Fibroblast of gingiva (primary cell): ENCODE data around the gene MPHOSPH10.
"Not testable (repeated sequence)": the region's sequence is repeated elsewhere in the genome, so short reads cannot be mapped to it uniquely, and the experiment has no call there.

ENCODE experiments used
- DNase-seq: peaks from one replicate; pipeline ENCODE4 v3.0.0-alpha.2; 2011; ENCODE audit warnings: low read depth

MPHOSPH10 gene

DNA sequence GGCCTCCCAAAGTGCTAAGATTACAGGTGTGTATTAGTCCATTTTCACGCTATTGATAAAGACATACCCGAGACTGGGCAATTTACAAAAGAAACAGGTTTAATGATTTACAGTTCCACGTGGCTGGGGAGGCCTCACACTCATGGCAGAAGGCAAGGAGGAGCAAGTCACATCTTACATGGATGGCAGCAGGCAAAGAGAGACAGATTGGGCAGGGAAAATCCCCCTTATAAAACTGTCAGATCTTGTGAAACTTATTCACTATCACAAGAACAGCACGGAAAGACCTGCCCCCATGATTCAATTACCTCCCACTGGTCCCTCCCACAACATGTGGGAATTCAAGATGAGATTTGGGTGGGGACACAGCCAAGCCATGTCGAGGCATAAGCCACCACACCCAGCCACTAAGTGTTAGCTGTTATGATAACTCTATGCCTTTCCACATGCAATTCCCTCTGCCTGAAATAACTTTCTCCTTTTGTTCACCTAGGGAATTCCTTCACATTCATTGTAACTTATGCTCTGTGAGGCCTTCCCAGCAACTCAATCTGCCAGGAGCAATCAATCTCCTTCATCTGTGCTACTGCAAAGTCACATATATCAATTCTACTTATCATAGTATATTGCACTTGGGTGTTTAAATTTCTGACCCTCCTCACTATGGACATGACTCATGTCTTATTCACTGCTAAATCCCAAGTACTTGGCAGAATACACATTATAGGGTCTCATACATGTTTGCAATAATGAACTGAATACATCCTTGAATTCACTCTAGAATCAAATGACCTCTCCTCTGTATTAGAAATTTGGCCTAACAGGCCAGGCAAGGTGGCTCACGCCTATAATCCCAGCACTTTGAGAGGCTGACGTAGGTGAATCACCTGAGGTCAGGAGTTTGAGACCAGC is 7.8 kb upstream of the MPHOSPH10 start:
- no peak for DNase-seq

DNA sequence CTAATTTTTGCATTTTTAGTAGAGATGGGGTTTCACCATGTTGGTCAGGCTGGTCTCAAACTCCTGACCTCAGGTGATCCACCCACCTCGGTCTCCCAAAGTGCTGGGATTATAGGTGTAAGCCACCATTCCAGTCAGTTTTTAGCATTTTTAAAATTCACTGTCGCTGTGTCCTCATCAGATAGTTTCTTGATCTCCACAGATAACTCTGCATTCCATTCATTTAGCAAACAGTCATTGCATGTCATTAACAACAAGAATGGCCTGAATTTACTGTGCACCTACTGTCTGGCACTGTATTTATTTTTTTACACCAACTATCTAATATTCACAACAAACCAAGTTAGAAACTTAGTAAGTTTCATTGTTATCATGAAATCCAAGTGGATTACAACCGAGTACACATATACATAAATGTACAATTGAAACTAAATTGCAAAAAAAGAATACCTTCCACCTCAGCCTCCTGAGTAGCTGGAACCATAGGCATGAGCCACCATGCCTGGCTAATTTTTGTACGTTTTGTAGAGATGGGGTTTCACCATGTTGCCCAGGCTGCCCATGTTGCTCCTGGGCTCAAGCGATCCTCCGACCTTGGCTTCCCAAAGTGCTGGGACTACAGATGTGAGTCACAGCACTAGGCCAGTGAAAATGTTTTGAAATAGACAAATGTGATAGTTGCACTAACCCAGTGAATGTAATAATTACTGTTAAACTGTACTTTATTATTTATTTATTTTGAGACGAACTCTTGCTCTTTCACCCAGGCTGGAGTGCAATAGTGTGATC is 4.7 kb upstream of the MPHOSPH10 start:
- no peak for DNase-seq

DNA sequence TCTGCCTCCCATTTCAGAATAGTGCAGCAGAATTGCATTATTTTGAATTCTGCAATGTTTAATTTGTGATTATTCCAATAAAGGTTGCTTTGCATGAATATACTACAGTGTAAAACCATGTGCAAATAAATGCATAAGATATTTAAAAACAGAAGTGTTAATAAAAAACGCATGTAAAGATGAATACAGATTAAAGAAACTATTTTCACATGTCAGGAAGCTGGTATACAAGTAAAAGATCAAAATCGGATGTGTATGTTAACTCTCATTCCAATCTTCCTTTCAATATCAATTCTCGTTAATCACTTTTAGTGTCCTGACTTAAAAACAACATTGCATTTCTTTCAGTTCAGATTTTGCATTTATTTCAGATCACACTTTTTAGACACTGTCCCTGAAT is 3.5 kb upstream of the MPHOSPH10 start:
- DNase-seq = no peak

DNA sequence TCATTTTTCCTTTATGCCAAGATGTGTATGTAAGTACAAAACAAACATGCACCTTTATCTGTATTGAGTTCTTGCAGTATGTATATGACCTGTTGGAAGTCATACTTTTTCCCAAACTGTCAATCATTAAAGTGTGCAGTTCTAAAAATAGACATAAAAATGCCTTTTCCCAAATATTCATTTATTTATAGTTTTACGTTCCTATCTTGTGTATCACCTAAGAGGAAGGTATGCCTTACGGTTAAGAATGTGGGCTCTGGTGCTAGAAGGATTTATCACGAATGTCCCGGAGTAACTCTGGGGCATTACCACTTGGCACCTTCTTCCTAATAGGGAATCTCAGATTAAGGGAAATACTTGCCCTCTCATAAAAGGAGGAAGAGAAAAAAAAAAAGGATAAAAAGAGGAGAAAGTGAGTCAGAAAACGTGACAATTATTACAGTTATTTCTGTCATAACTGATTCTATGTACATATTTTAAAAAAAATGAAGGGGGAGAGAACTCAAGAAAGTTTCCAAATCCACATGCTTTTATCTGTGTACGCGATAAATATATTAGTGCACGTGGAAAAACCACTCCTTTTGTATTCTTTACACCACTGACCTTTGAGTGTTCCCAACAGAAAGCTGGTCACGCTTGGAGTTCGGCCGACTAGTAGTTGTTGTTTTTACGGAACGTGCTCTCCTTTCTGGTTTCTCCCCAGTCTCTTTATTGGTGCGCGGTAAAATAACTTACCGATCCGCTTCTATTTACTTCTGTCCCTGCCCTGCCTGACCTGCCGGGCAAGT is 1.1 kb upstream of the MPHOSPH10 start:
- no peak for DNase-seq

DNA sequence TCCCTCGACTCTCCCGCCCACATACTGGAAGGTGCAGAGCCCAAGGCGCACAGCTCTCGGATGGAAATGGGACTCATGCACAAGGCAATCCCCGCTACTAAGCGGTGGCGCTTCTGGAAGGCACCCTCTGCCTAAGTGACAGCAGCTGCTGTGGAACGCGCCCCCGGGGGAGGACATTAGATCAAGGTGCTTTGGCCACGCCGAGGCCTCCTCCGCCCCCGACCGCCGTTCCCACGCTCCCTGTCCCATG is 607 bp upstream of the MPHOSPH10 start:
- DNase-seq = no peak

DNA sequence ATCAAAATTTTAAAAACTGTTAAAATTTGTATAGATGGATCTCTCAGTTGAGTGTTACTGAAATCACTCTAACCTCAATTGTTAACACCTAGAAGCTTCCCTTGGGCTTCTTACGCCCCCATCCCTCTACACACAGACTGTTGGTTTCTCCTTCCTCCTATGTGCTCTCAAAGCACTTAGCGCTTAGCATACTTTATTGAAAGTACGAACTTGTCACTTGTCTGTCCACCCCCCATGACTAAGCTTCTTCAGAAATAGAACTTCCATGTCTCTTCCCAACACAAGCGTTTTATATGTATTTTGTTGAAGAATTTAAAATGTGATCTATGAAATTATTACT is 441 bp downstream of the MPHOSPH10 start:
- DNase-seq = no peak

DNA sequence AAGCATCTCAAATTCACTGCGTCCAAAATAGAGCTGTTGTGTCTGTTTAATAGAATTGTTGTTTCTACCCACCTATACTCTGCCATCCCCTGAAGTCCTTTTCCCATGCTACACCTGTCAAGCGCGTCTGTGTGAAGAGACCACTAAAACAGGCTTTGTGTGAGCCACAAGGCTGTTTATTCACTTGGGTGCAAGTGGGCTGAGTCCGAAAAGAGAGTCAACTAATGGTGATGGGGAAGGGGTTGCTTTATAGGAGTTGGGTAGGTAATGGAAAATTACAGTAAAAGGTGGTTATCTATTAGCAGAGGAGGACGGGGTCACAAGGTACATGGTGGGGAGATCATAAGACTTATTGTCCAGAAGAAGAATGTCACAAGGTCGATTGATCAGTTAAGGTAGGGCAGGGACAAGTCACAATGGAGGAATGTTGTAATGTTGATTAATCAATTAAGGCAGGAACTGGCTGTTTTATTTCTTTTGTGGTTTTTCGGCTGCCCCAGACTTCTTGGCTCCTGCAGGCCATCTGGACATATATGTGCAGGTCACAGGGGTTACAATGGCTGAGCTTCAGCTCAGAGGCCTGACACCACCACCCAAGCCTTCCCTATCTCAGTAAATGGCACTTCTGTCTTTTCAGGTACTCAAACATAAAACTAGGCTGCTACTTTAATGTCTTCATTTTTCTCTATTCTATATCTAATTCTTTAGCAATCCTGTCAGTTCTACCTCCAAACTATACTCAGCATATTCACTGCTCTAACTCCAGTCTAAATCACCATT is 1.1 kb downstream of the MPHOSPH10 start:
- DNase-seq = not testable (repeated sequence)

DNA sequence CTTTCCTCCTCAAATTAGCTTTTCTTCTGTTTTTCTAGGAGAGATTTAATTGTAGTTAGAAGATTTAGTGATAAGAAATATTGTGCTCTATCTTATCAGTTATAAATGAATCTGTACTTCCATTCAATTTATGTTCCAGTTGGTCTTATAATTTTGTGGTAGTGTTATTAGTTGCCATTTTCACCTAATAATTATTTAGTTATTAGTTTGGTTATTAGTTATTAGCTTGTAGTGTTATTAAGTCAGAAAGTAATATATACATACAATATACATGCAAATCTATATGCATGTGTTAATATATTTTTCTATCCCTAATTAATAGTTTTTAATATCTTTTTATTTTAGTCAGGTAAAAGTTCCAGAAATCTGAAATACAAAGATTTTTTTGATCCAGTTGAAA is 3.2 kb downstream of the MPHOSPH10 start:
- no peak for DNase-seq

DNA sequence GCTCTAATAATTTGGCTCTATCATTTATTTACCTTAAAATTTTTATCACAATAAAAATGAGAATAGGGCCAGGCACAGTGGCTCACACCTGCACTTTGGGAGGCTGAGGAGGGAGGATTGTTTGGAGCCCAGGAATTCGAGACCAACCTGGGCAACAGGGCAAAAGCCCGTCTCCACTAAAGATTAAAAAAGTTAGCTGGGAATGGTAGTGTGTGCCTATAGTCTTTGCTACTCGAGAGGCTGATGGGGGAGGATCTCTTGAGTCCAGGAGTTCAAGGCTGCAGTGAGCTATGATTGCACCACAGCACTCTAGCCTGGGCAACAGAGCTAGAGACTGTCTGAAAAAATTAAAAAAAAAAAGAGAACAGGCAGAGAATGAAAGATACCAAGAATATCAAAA is 5.7 kb downstream of the MPHOSPH10 start:
- DNase-seq = no peak

DNA sequence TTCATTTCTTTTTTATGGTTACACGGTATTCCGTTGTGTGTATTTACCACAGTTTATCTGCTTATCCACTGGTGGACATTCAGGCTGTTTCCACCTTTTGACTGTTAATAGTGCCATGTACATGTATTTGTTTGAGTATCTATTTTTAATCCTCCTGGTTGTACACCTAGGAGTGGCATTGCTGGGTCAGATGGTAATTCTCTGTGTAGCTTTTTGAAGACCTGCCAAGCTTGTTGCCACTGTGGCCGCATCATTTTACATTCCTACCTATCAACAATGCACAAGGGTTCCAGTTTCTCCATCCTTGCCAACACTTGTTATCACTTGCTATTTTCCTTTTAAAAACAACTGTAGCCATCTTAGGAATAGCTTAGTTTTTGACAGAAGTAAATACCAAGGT is 13.3 kb downstream of the MPHOSPH10 start:
- DNase-seq = no peak

DNA sequence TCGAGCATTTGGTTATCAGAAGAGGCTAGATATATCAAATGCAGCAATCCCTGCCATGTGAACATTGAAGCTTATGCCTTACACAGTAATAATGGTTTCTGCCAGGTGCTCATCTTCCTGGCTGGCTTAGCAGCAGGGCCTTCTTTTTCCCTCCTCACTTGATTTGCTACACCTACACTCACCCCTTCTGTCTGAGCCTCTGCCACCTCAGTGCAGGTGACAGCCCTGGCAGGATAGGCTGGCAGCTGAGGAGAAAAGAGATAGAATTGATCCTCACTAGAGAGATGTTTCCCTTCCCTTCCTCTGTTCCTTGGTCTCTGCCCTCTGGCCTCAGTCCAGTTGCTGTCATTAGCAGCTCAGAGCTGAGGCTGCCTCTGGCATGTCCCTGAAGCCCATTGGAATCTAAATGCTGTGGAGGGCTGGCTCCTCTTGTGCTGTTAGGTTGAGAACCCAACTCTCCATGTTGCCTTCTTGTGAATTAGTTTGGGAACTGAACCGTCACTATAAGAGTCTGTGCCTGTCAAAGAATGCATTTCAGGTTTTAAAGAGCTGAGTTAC is 18.2 kb downstream of the MPHOSPH10 start:
- no peak for DNase-seq

DNA sequence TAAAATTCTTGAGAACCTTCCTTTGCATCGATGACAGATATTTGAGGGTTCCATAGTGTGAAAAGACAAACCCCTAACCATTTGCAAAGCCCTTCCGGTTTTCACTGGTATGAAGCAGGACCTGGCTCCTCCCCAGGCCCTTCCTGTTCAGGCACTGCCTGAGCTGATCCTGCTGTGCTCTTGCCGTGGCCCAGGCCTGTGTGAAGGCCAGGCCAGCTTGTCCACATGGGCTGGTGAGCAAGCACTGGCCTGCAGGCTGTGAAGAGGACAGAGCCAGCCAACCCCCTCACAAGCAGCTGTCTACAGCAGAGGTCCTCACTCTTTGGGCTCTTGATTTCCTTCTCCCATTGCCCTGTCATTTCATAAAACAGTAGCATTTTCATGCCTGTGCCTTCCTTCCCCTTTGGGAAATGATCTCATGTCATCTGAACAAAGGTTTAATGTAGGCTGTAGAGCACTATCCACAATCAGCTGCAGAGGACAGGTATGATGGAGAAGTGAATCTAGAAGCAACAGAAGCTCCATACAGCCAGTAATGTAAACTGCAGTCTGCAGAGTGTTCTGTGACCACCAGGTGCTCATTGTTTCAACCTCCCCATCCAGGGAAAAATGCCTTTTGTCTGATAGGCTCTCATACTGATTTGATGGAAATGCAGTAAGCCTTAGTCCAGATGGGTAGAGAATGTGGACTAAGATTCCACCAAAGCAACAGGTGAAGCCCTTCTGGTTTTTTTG is 19.8 kb downstream of the MPHOSPH10 start:
- DNase-seq = no peak

DNA sequence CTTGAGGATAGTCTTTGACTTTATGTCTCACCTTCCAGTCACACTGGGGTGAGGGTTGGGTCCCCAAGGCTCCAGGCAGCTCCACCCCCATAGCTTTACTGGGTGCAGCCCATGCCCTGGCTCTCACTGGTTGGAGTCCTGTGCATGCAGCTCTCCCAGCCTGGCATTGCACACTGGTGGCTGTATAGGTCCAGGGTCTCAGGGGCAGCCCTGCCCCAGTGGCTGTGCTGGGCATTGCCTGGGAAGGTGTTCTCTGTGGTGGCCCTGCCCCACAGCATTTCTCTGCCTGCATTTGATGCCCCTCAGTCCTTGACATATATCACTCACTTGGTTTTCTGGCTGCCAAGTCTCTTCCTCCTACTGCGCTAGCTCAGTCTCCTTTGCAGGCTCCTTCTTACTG is 21.2 kb downstream of the MPHOSPH10 start:
- no peak for DNase-seq

DNA sequence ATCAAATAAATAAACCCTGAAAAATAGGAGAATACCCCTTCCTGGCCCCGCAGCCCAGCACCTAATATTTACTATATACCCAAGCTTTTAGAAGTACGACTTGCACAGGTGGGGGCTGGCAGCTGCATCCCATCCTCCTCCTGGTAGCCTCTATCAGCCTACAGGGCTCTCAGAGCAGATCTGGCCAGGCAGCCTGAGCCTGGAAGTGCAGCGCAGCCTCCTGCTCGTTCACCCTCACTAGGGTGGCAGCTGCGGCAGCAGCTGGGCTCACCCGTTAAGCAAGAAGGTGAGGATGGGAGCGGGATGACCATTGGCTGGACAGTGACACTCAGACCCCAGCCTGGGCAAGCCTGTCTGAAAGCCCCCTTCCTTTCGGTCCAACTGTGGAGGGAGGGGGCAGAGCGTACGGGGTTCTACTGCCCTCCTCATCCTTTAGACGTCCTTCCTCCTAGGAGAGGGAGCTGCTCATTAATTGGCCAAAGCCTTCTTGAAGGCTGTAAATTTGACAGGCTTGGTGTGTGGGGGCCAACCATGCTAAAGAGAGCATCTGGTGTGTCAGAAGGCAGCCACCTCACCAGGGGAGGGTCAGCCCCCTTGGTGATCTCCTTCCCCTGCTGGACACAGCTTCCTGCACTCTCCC is 23.3 kb downstream of the MPHOSPH10 start:
- no peak for DNase-seq

DNA sequence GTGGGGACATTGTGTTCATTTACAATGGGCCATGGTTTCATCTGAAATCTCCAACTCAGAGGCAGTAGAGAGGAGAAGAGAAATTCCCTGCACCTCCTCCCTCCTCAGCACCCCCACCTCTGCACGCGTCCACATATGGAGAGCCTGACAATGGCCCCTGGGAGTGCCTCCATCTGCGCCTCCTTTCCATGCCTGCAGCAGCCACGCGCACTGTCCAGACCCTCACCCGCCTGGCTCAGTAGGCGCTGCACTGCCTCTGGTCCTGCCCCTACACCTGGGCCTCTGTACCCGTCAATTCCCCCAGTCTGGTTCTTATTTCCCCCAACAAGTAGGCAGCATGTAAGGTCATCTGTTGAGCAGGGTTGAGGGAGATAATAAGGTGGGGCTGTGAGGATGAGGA is 23.8 kb downstream of the MPHOSPH10 start:
- no peak for DNase-seq

DNA sequence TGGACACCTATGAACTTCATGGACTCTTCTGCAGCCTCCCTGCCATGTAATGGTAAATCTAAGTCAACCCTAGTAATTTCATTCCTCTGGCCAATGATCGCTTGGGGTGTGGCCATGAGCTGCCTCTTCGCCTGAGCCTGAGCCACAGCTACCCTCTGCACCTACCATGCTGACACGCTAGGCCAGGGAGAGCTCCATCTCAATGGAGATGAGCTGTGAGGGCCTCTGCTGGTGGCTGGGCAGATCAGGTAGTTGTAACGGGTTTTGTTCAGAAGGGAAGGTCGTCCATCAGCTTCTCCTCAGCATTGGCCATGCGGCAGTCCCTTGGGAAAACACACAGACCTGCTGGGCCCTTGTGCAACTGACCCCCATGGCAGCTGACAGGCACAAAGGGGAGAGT is 24.4 kb downstream of the MPHOSPH10 start:
- no peak for DNase-seq

DNA sequence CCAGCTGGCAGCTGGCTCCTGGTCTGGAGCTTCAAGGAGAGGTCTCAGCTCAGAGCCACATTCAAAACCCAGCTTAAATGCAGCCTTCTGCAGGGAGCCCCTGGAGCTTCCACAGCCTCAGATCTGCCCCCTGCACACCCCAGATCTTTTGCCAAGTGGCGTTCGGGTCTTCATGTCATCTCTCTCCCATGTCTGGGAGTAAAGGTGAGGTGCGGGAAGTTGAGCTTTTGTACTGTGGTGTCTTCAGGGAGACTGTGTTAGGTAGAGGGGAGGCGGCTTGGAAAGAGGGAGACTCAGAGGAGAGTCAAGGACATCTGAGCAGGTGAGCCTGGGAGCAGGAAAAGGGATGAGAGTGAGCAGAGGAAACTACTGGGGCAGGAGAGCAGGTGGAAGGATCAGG is 25.4 kb downstream of the MPHOSPH10 start:
- no peak for DNase-seq

DNA sequence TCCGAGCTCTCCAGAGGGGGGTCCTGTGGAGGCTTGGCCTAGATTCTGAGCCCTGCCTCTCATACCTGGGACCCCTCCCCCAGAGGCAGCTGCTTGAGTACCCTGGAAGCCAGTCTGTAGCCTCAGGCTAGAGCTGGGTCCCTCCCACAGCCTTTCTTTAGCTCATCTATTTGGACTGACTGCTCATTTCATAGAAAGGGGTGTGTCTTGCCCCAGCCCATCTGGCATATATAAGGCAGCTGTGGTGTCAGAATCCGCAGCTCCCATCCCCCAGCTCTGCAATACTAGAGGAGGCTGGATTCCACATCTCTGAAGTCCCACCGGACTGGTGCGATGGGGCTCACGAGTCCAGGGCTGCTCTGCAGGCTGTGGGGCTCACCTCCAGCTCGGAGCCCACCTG is 26.1 kb downstream of the MPHOSPH10 start:
- no peak for DNase-seq

DNA sequence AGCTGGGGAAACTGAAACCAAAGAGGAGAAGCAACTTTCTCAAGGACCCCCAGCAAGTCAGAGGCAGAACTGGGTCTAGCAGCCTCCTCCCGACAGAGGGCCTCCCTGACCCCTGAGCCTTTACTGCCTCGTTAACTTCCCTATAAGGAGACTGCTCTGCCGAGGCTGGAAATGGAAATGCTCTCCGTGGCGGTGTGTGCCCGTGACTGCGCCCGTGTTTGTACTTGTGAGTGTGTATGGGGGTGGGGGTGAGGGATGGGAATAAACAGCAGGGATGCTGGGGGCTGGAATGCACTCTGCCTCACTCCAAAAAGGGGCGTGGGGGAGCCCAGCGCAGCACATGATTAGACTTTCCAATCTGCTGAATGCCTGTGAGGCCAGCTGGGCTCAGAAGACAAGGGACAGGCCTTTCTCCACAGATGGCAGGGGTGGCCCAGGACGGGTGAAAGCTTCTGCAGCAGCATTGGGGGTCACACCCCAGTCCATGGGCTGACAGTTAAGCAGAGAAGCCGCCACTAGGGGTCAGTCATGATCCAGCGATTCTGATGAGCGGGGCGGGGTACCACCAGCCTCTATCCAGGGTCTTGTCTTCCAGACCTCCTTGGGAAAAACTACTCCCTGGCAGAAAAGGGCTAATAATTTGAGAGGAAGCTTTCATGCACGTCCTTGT is 26.8 kb downstream of the MPHOSPH10 start:
- no peak for DNase-seq

DNA sequence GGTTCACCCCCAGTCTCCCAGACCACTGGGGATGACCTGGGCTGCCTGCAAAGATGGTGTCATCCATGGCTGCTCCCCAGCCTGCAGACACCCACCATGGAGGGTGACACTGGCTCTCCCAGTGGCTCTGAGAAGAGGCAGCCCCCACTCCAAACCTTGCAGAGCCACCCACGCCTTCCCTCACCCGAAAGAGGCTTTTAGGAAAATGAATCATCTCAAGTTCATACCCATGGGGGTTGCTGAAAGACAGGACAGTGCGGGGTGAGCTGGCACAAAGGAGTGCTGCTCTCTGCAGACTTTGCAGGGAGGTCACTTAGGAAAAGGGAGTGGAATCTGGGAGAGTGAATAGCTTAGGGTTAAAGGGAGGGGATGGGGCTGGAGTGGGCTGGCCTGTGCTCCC is 36.4 kb downstream of the MPHOSPH10 start:
- DNase-seq = no peak
